Measurements from ENCODE around the gene TMPRSS11F. TPM values are rescaled to one million over a fixed set of nuclear protein-coding genes. Genes with fewer than 3 reads are reported as not detected.
"Not testable (repeated sequence)": the region's sequence is repeated elsewhere in the genome, so short reads cannot be mapped to it uniquely, and the experiment has no call there.

Gene TMPRSS11F
- polyA plus RNA-seq (ENCODE audit: insufficient read length in 3 of 3), result under 1 TPM in 1 of 3 donors, not detected in 2; 0.08 TPM
- long read RNA-seq, donor 1, result 0 reads
- long read RNA-seq, donor 2, result 0 reads
- long read RNA-seq, donor 3, result 0 reads
- long read RNA-seq, donor 4, result 0 reads
- long read RNA-seq, donor 5, result 0 reads
- long read RNA-seq, donor 6, result 0 reads
- long read RNA-seq, donor 7, result 0 reads
- long read RNA-seq, donor 8, result 0 reads
- long read RNA-seq, donor 9, result 0 reads
- long read RNA-seq, donor 10, result 0 reads
- long read RNA-seq, donor 11, result 0 reads
- long read RNA-seq, donor 12, result 0 reads
- long read RNA-seq, donor 13, result 0 reads
- long read RNA-seq, donor 14, result 0 reads
- long read RNA-seq, donor 15, result 0 reads
- long read RNA-seq, donor 16, result 0 reads

DNA sequence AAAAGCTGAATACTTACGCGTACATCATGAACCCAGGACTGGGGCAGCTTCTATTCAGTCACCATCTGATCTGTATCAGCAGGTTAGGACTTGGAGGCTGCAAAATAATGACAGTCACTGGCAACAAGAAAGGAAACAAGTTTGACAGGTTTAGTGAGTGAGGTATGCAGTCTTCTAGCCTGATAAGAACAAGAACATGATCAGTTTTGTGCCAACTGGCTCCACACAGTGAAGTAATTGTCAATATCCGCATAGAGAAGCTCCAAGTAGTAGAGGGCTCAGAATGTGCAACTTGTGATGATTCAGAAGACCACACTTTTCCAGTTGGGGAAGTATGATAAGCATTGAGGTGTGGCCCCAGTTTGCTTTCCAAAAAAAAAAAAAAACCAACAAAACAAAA is at the start of gene TMPRSS11F:
Gene TMPRSS11F (minus strand): TSS at position 77 of the 400 bp plus-strand sequence. CDS start 49 bp downstream, at position 28.
- DNase-seq (ENCODE audit: extremely low read depth in 1 of 11, low read depth in 9 of 11, low spot score in 4 of 11), result no peak

- no peak for DNase-seq (ENCODE audit: extremely low read depth in 1 of 11, low read depth in 9 of 11, low spot score in 4 of 11)
Measured at GRCh38 chr4:68176904-68177303, 47.2 kb upstream of the TMPRSS11F start.

- DNase-seq (ENCODE audit: extremely low read depth in 1 of 11, low read depth in 9 of 11, low spot score in 4 of 11), result no peak
Measured at GRCh38 chr4:68176500-68176899, 46.8 kb upstream of the TMPRSS11F start.

GRCh38 chr4:68175562-68176155 is 46.0 kb upstream of the TMPRSS11F start:
- peak; percentile 26 to 55 (median 40) for DNase-seq (ENCODE audit: extremely low read depth in 1 of 11, low read depth in 9 of 11, low spot score in 4 of 11)

GRCh38 chr4:68174389-68174788 is 44.7 kb upstream of the TMPRSS11F start:
- DNase-seq (ENCODE audit: extremely low read depth in 1 of 11, low read depth in 9 of 11, low spot score in 4 of 11), result not testable (repeated sequence)

DNA sequence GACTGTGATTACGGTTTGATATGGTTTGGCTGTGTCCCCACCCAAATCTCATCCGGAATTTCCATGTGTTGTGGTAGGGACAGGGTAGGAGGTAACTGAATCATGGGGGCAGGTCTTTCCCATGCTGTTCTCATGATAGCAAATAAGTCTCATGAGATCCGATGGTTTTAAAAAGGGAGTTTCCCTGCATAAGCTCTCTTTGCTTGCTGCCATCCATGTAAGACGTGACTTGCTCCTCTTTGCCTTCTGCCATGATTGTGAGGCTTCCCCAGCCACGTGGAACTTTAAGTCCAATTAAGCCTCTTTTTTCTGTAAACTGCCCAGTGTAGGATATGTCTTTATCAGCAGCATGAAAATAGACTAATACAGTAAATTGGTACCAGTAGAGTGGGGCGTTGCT is 42.5 kb upstream of the TMPRSS11F start:
- not testable (repeated sequence) for DNase-seq (ENCODE audit: extremely low read depth in 1 of 11, low read depth in 9 of 11, low spot score in 4 of 11)

- DNase-seq (ENCODE audit: extremely low read depth in 1 of 11, low read depth in 9 of 11, low spot score in 4 of 11), result no peak
Measured at GRCh38 chr4:68167706-68168105, 38.0 kb upstream of the TMPRSS11F start.

DNA sequence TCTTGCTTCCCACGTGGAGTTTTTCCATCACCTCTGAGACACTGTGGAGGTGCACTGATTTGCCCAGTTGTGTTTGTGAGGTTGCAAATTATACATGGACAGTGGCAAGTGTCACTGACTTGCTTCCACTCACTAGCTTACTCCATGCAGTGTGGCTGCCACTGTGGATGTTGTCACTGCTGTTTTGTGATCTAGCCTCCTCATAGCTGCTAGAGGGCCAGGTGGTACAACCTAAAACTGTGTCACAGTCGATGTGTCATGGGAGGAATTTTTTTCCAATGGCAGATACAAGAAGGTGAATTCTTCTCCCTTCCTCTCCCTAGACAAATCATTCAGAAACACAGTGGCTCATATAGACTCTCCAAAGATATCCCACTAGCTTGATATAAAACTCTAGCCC is 37.5 kb upstream of the TMPRSS11F start:
- no peak for DNase-seq (ENCODE audit: extremely low read depth in 1 of 11, low read depth in 9 of 11, low spot score in 4 of 11)

- DNase-seq (ENCODE audit: extremely low read depth in 1 of 11, low read depth in 9 of 11, low spot score in 4 of 11), result no peak
Measured at GRCh38 chr4:68163754-68164153, 34.1 kb upstream of the TMPRSS11F start.

DNA sequence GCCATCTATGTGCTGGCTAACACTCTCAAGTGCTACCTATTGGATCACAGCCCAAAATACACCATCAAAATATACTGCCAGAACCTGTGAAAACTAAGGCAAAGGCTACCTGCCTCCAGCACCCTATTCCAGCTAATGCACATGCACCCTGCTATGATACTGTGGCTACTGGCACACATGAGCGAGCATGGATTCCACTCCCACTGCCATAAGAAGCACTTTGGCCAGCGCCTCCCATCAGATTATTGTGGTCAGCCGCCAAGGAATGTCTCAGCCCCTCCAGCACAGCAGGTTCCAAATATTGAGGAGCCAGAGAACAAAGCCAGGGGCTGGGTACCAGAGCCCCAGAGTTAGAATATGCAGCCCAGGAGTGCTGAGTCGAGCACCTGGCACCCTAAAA is 32.5 kb upstream of the TMPRSS11F start:
- no peak for DNase-seq (ENCODE audit: extremely low read depth in 1 of 11, low read depth in 9 of 11, low spot score in 4 of 11)

DNA sequence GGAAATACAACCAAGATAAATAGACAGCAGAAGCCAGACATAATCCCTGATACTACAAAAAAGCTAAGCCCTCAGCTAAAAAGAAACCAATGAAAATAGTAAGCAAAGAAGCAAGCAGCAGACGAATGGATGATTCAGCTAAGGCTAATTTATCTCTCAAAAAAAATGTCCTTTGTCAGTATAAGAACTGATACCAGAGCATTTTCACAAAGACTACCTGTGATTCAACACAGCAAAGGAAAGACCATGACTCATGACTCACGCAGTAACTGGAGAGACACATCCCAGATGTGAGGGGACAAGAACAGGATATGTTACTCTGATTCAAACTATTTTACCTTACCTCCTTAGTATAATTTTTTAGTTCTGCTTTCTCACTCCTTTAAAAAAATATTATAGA is 22.7 kb upstream of the TMPRSS11F start:
- DNase-seq (ENCODE audit: extremely low read depth in 1 of 11, low read depth in 9 of 11, low spot score in 4 of 11), result no peak

DNA sequence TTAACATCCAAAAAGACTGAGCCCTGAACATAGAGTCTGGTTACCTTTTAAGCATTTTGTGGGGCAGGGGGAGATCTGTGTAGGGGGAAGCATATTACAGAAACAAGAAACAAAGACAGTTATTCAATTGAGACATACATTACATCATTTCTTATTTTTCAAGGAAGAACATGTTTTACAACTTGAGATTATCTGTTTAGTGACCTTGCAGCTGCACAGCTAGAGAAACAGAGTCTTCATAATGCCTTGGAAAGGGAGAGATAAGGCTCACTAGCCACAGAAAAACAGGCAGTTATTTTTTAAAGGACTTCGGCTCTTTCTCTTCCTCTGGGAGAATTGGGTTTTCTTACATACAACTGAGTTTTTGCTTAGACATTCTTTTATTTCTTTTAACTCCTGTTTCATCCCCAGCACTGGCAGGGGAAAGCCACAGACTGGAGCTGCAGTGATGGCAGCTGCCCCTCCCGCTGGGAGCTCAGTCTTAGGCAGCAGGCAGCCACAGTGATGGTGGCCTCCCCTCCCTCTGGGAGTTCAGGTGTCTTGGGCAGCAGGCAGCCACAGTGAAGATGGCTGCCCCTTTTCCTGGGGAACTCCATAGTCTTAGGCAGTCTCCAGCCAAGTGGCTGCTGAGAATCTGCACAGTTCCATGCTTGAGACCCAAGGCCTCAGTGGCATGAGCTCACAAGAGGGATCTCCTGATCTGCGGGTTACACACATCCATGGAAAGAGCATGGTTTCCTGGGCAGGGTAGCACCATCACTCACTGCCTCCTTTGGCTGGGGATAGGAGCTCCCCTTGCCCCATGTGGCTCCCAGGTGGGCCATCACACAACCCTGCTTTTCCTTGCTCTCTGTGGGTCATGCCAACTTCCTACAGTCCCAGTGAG is 19.4 kb upstream of the TMPRSS11F start:
- DNase-seq (ENCODE audit: extremely low read depth in 1 of 11, low read depth in 9 of 11, low spot score in 4 of 11), result no peak

- DNase-seq (ENCODE audit: extremely low read depth in 1 of 11, low read depth in 9 of 11, low spot score in 4 of 11), result no peak
Measured at GRCh38 chr4:68147079-68147478, 17.4 kb upstream of the TMPRSS11F start.

- DNase-seq (ENCODE audit: extremely low read depth in 1 of 11, low read depth in 9 of 11, low spot score in 4 of 11), result no peak
Measured at GRCh38 chr4:68145261-68145660, 15.6 kb upstream of the TMPRSS11F start.

DNA sequence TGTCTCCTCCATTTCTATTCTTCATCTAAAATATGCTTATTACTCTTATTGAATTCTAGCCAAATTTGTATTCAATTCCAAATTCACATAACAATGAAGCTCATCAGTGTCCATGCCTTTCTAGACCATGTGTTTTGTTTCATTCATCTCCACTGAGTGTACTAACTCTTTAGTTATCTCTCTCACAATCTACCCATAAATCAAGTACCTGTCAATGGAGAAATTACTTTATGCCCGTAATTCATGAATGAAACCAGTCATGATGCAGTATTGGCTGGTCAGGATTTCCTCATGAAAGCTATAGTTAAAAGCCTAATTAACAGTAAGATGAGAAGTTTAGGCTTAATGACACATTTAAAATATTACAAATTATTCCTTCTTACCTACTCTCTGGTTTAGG is 12.2 kb upstream of the TMPRSS11F start:
- no peak for DNase-seq (ENCODE audit: extremely low read depth in 1 of 11, low read depth in 9 of 11, low spot score in 4 of 11)

GRCh38 chr4:68132342-68132741 is 2.7 kb upstream of the TMPRSS11F start:
- DNase-seq (ENCODE audit: extremely low read depth in 1 of 11, low read depth in 9 of 11, low spot score in 4 of 11), result no peak

DNA sequence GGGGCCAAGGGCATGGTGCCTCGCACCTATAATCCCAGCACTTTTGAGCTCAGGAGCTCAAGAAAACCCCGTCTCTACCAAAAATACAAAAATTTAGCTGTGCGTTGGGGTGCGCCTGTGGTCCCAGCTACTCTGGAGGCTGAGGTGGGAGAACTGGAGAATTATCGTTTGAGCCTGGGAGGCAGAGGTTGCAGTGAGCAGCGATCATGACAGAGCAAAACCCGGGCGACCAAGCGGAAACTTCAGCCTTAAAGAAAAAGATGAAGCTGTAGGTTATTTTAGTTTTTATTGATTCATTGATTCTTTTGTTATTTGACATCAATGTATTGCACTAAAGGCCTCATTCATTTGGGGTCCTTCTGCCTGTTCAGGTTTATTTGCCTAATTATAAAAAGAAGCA is 5.4 kb downstream of the TMPRSS11F start:
- DNase-seq (ENCODE audit: extremely low read depth in 1 of 11, low read depth in 9 of 11, low spot score in 4 of 11), result no peak

DNA sequence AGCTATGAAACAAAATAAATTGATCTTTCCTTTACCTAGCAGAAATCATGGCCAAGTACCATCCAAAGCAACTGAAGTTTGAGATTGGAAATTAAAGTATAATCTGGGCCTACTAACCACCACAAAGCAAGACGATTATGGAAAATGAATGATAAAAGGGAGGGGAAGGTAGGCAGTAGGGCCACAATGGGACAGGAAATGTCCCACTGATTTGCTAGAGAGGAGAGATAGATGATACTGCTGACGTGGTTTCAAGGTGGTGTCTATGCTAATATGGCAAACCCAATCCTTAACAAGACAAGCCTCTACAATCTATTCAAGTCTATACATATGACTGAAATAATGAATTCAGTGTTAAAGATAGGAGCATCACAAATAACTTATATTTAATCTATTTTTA is 6.1 kb downstream of the TMPRSS11F start:
- DNase-seq (ENCODE audit: extremely low read depth in 1 of 11, low read depth in 9 of 11, low spot score in 4 of 11), result no peak

- no peak for DNase-seq (ENCODE audit: extremely low read depth in 1 of 11, low read depth in 9 of 11, low spot score in 4 of 11)
Measured at GRCh38 chr4:68119921-68120320, 9.7 kb downstream of the TMPRSS11F start.

DNA sequence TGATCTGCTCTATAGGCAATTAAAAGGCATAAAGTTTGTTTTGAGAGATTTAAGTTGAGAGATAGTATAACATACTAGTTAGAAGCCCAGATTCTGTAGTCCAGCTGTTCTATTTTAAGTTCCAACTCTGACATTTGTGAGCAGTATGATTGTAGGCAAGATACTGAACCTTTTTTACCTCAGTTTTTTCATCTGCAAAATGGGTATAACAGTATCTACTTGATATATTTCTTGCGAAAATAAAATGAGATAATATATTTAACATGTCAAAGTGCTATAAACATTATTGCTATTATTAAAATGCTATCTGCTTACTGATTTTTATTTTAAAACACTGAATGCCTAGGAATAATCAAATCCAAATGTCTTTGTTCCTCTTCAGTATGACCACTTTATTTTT is 19.2 kb downstream of the TMPRSS11F start:
- no peak for DNase-seq (ENCODE audit: extremely low read depth in 1 of 11, low read depth in 9 of 11, low spot score in 4 of 11)
